GM19438 (cell line): Measurements from ENCODE around the gene FCER2.

Experiments used
- ATAC-seq: cut with Tn5 transposase; IDR thresholded peaks from one replicate; pipeline ENCODE4 v1.9.1; 2021; ENCODE audit warnings: low read depth; ENCODE audit not compliant: unreplicated experiment

FCER2 gene

DNA sequence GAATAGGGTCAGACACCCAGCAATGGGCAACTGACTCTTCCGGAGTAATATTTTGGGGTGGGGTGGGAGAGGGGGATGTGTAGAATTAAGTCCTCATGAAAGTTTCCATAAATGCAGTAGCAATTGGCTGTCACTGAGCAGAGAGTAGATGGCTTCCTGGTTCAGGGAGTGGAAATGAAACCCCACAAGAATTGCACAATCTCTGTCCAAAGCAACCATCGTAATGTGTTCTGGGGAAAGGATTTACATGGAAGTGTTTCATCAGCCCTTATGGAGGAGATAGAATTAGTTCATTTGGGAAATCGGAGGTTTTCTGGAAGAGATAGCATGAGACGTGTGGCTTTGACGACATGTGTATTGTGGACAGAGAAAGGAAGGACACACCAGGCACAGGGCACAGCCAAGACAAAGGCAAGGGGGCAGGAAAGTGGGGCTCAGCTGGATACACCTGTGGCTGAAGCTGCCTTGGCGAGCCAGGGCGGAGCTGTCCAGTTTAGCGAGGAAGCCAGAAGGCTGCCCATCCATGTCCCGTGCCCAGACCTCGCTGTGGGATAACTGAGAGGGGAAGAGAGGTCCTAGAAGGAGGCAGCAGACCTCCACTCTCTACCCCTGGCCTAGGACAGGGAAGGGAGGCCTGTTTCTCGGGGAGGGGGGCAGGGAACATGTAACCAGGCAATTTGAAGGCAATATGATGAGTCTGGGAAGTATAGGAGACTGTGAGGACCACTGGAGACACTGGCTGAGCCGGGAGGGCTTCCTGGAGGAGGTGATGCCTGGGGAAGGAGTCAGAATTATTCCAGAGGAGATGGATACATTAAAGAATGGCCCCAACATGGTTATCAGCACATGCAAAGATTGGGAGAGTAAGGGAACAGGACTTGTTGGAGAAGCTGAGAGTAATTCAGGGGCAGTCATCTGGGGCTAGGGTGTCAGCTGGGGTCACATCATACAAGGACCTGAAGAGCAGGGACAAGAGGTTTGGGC lies 32.6 kb upstream of the FCER2 start:
- ATAC-seq: no peak

DNA sequence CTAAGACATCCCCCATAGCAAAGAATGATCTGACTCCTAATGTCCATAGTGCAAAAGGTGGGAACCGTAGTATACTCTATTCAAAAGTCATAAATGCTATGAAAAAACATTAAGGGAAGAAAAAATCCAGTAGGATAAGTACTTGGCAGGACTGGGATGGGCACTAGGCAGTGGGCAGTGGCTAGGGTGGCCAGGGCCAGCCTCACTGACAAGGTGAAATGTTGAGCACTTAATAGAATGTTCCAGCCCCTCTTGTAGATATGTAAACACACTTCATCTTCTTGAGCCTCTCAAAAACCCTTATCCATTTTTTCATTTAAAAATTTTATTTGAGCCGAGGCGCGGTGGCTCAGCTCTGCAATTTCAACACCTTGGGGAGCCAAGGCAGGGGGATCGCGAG lies 31.4 kb upstream of the FCER2 start:
- ATAC-seq: no peak

DNA sequence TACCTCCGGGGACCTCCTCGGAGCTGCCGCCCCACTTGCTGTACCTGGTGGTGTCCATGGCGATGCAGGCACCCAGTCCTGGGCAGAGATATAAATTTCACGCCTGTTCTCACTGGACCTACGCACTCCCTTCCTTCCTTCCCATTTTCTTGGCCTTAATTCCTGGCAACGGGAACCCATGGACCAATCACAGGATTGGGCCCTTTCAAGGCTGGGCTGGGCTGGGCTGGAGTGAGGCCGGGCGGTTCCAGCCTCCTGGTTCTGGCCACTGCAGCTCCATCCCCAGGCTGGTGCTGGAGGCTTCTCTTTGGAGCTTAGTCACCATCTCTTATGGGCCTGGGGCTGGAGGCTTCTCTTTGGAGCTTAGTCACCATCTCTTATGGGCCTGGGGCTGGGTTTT lies 30.1 kb upstream of the FCER2 start, which contains the start of gene CLEC4G:
Gene CLEC4G (minus strand): TSS at position 66 of the 400 bp plus-strand sequence. CDS start 8 bp downstream, at position 58.
- ATAC-seq: no peak

DNA sequence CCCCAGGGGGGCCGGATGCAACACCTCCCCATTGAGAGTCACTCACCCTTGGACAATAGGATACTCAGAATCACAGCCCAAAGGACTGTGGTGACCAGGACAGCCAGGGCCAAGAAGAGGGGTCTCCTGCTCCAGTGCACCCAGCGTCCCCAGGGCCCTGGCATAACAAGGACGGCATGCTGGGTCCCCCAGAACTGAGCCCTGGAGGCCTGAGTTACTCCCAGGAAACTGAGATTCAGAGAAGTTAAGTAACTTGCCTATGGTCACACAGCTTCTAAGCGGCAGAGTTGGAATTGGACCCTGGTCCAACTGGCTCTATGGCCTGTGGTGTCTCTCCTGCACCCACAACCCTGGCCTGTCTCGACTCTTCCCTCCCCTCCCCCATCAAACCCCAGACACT lies 29.7 kb upstream of the FCER2 start:
- ATAC-seq: no peak

DNA sequence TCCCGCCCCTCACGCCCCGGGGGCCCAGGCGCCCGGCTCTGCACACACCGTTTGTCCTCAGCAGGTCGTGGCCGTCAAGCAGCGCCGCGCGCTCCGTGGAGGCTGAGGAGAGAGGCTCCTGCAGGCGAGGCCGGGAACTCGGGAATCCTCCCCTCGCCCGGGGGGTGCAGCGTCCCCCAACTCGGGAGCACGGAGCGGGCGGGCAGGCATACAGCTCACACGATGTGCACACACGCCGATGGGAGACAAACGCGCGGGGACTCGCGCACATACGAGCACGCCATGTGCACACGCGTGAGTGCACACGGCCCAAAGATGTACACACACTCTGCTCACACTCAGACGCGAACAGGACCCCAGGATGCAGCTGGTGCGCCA lies 29.3 kb upstream of the FCER2 start:
- ATAC-seq: no peak

DNA sequence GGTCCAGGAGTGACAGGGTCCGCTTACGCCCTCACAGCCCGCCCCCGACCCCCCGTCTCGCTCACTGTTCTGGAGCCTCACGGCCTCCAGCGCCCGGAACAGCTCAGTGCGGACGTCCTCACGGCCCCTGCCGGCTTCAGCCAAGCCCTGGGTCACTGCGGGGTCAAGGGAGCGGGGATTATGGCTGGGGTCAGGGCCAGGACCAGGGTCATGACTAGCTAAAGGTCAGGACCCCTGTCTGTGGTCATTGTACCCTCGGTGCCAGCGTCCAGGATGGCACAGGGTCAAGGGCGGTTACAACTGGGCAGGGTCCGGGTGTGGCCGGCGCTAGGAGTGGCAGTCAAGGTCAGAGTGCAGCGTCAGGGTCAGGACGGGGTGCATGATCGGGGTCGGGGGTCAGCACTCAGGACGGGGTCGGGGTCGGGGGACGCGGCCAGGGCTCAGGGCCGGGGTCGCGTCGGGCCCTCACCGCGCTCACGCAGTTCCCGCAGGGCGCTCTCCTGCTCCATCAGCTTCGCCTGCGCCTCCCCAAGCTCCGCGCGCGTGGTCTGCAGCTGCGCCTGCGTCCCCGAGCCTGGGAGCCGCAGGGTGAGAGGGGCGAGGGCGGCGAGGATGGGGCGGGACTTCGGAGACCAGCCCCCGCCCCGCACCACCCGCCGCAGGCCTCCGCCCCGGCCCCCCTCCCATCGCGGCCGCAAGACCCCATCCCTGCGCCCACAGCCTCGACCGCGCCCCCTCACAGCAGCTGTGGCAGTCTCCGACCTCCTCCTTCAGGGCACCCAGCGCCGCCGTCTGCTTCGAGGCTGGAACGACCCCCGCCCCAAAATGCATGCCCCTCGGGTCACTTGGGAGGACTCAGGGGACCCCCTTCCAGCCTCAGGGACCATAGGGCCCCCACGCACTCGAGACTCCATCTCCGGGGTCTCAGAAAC lies 28.6 kb upstream of the FCER2 start:
- no peak for ATAC-seq

DNA sequence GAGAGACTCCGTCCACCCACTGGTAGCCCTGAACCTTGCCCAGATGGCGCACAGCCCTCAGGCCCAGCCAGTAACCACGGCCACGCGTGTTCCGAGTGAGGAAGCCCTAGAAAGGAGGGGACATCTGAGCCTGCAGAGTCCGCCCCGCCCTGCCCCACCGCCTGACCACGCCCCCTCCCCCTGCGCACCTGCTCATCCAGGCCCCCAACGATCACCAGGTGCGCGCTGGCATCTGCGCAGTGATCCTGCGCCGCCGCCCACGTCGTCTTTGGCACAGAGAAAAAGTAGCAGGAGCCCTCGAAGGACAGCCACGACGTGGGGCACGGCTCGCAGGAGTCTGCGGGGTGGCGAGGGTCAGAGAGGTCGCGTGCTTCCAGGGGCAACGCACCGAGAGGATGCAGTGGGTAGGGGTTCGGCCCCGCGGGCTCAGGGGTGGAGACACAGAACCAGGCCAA lies 27.9 kb upstream of the FCER2 start:
- no peak for ATAC-seq

DNA sequence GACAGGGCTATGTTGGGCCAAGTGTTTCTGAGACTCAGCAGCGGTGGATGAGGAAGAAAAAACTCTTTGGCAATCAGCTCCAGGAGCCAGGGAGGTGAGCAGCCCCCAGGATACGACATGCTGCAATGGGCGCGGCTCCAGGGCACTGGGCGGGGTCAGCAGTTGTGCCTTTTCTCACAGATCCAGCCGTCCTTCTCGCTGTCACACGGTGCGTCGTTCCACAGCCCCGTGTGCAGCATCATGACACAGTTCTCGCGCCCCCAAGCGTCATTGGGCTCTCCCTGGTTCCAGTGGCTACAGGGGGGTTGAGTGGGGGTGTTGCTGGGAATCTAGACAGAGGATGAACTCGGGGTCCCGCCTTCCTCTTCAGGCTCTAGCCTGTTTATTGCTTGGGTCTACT lies 27.3 kb upstream of the FCER2 start:
- ATAC-seq: no peak

DNA sequence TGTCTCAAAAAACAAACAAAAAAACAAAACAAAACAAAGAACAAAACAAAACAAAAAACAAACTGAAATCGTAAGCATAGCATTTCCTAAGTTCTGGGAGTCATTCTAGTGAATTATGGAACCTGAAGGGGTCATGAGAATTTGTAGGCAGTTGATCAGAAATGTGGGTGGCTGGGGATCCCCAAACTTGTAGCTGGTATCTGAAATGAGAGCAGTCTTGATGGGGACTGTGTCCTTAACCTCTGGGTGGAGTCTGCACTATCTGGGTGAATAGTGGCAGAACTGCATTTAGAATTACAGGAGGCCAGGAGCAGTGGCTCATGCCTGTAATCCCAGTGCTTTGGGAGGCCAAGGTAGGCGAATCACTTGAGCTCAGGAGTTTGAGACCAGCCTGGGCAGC lies 23.9 kb upstream of the FCER2 start:
- ATAC-seq: no peak

DNA sequence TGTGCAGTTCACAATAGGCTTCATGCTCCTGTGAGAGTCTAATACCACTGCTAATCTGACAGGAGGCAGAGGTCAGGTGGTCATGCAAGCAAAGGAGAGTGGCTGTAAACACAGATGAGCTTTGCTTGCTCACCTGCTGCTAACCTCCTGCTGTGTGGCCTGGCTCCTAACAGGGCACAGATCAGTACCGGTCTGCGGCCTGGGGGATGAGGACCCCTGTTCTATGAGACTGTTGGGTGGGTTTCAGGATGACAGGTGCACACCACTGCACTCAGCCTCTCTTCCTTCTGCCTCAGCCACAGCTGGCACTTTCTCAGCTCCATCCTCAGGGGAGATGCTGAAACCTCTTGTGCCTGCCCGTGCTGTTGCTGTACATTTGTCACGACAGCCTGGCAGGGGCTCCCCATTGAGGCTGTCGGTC lies 20.3 kb upstream of the FCER2 start:
- ATAC-seq: no peak

DNA sequence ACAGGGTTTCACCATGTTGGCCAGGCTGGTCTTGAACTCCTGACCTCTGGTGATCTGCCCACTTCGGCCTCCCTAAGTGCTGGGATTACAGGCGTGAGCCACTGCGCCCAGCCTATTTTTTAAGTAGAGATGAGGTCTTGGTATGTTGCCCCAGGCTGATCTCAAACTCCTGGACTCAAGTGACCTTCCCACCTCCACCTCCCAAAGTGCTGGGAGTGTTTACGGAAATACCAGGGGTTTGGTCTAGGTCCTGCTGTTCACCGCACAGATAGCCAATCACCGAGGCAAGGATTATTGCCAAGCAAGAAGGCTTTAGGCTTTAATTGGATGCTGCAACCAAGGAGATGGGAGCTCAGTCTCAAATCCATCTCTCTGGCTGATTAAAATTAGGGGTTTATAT lies 18.4 kb upstream of the FCER2 start:
- no peak for ATAC-seq

DNA sequence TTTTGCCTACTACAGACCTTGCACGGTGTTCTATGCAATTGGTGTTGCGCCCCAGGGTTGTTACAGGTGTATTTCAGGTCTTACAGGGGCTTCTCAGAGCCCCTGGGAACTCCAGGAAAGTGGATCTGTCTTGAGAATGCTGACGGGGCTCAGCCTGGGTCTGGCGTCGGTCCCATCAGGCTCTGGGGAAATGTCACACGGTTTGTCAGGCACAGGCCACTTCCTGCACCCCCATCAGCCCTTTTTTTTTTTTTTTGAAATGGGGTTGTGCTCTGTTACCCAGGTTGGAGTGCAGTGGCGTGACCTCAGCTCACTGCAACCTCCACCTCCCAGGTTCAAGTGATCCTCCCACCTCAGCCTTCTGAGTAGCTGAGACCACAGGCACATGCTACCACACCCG lies 16.7 kb upstream of the FCER2 start:
- ATAC-seq: no peak

DNA sequence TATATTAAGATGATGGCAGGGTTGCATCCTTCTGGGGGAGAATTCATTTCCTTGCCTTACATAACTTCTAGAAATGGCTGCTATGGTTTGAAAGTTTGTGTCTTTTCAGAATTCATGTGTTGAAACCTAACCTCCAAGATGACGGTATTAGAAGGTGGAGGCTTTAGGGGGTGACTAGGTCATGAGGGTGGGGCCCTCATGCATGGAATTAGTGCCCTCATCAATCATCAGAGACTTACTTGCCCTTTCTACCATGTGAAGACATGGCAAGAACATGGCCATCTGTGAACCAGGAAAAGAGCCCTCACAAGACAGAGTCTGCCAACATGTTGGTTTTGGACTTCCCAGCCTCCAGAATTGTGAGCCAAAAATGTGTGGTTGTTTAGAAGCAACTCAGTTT lies 14.8 kb upstream of the FCER2 start:
- no peak for ATAC-seq

DNA sequence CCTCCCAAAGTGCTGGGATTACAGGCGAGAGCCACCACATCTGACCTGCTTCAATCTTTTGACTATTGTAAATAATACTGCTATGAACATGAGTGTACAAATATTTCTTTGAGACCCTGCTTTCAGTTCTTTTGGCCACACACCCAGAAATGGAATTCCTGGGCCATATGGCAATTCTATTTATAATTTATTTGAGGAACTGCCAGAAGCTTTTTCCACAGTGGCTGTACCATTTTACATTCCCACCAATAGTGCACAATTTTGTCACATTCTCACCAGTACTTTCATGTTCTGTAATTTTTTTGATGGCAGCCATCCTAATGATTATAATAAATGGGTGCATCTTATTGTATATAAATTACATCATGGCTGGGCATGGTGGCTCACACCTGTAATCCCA lies 13.7 kb upstream of the FCER2 start:
- no peak for ATAC-seq

DNA sequence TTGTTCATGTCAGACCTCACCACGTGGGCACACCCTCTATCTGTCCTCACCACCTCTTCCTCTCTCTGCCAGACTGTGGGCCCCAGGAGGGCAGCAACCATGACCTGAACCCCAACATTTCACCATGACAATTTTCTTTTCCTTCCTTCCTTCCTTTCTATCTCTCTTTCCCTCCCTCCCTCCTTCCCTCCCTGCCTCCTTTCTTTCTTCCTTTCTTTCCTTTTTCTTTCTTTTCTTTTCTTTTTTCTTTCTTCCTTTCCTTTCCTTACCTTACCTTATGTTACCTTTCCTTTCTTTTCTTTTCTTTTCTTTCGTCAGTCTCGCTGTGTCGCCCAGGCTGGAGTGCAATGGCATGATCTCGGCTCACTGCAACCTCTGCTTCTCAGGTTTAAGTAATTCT lies 8.7 kb upstream of the FCER2 start:
- ATAC-seq: no peak

DNA sequence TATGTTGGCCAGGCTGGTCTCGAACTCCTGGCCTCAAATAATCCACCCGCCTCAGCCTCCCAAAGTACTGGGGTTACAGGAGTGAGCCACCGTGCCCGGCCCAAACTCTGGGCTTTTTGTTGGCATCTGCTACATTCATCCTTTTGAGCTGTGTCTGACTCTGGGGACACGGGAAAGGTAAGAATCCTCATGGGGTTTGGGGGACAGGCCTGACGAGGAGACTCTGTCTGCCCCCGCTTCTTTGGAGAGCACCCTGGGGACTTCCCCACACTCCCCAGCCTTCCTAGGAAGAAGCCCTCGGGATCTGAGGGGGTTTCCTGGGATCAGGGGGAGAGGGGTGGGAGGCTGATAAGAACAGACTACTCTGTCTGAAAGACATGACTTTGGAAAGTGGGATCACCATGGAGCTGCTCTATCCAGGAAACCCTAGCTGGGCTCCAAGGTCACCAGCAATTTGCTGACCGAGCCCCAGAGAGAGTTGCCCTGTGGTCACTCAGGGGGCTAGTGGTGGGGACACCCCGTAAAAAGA lies 8.1 kb upstream of the FCER2 start:
- no peak for ATAC-seq

DNA sequence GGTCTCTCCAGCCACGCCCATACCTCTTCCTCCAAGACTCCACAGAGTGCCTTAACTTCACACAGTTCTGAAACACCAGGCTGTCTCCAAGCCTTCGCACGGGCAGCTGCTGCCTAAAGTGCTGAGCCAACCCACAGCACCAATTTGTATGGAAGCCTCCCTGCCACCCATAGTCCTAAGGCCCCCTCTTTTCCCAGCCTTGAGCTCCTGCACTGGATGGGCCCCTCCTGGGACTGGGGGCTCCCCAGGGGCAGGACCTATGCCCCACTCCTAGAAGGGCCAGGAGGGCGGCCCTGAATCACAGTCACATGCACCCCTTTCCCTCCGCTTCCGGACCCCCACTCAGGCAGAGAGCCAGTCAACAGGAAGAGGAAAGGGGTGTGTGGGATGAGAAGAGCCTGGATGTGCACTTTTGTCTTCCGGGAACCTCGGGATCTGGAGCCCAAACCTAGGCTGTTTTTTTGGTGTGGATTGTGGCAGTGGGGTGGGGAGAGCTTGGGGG lies 5.1 kb upstream of the FCER2 start:
- no peak for ATAC-seq

DNA sequence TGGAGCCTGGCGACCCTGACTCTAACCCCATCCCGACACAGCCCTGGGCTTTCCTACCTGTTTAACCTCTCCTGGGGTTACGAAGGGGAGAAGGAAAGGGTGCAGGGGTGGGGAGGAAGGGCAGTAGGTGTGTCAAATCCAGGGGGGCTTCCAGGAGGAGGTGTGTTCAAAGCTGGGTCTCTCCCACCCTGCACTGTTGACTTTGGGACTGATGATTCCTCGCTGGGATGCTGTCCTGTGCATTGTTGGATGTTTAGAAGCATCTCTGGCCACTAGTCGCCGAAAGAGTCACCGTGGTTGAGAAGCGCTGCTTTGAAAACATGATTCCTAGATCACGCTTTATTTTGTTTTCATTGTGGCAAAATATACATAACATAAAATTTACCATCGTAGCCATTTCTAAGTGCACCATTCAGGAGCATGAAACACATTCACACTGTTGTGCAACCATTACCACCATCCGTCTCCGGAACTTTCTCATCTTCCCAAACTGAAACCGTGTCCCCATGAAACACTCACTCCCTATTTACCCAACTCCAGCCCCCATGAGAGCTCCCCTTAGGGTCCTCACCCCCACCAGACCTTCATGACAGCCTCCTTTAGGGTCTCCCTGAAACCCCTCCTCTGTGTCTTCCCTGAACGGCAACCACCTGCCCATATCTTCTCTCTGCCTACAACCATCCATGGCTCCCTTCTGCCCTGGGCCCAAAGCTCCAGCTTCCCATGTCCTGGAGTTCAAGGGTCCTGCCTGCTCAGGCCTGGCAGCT lies 4.4 kb upstream of the FCER2 start:
- ATAC-seq: no peak

DNA sequence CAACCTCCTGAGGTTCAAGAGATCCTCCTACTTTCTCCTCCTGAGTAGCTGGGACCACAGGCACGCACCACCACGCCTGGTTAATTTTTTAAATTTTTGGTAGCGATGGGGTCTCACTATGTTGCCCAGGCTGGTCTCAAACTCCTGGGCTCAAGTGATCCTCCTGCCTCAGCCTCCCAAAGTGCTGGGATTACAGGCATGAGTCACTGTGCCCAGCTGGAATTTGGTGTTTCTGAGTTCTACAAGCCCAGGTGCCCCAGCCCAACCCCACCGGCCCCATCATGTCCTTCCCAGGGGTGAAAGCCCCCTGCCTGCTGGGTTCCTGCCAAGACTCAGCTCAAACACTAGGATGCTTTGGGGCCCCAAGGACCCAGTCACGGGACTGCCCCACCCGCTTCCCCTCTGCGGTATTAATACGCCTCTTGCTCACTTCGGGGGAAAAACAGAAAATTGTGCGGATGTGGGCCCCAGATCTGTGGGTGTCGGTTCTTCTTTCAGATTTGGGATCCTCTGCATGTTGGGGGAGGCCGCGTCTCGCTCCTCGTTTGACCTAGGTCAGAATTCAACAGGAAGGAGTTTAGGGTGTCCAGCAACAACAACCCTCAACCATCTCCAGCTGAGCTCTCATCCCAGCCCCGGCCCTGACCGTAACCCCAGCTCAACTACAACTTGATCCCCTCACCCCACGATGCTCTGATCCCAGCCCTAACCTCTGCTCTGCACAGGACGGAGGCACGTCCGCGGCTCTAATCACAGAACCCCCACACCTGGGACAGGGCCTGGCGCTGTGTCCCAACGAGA lies 3.7 kb upstream of the FCER2 start:
- ATAC-seq: no peak
